Measurements from ENCODE around the gene RAP1GAP2. TPM values are rescaled to one million over a fixed set of nuclear protein-coding genes. Genes with fewer than 3 reads are reported as not detected.

Gene RAP1GAP2
- total and polyA plus RNA-seq, 2 of the 8 experiments (the other 6 are each of a cell fraction or from before 2014, with no cell fraction given): 24.0 to 63.8 TPM

DNA sequence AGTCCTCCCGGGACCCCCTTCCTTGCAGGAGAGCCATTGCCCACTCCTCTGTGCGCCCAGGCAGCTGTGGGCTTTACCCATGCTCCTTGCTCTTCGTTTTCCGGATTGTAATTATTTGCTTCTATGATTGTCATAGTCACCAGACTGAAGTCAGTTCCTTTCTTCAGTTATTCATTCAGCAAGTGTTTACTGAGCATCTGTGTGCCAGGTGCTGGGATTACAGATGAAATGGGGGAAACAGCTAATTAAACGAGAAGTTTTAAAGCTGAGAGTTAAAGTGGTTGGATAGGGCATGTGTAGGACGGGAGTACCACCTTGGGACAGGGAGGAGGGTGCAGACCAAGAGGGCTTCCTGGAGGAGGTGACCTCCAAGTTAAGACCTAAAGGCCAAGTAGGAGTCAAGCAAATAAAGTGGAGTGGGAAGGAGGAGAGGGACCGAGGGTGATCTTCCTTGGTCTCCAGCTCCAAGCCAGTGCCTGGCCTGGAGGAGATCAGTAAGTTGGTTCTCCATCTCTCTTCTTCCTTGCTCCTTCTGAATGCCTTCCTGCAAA, 140.6 kb downstream of the RAP1GAP2 start:
- Histone ChIP-seq H3K4me3 (ENCODE audit: extremely low read depth in 1 of 4, insufficient read depth in 2 of 4, low read depth in 3 of 4, low read length in 4 of 4) (no peak overlapping the region), H2BK120ac (replicated peaks; ENCODE audit: low read depth, low read length) (no peak overlapping the region), H3K56ac (replicated peaks; ENCODE audit: insufficient read length, low read depth, low read length) (no peak overlapping the region), H3K9ac (replicated peaks in 1 of 4; ENCODE audit: extremely low read depth in 1 of 4, low read depth in 3 of 4, low read length in 3 of 4) (no peak overlapping the region), H3K9me3 (ENCODE audit: insufficient read depth in 2 of 2, low read depth in 1 of 2, low read length in 1 of 2) (no peaks in the 10 kb centered on the region), H2BK12ac (ENCODE audit: low read depth, low read length) (no peak overlapping the region), H3K18ac (ENCODE audit: extremely low read depth, low read length) (no peak overlapping the region), H3K4me1 (replicated peaks in 1 of 4; ENCODE audit: control insufficient read depth in 3 of 4, insufficient read depth in 4 of 4, low read length in 3 of 4) (peaks cover 1 to 14% (median 7%) of the 10 kb centered on the region in 4 experiments; a peak in 5 of 7 replicates), H3K4ac (replicated peaks; ENCODE audit: insufficient read length, low read depth, low read length) (no peak overlapping the region), H4K91ac (replicated peaks; ENCODE audit: insufficient read length, low read length) (no peak overlapping the region), H3K79me1 (ENCODE audit: low read depth, low read length) (peaks cover 16% of the 10 kb centered on the region), H3K79me2 (ENCODE audit: control insufficient read depth in 1 of 2, insufficient read depth in 2 of 2, low read length in 2 of 2) (peaks cover 0 to 13% of the 10 kb centered on the region in 2 experiments; a peak in 2 of 4 replicates), H4K20me1 (replicated peaks in 1 of 2; ENCODE audit: control insufficient read depth in 1 of 2, insufficient read depth in 2 of 2, low read length in 2 of 2) (peaks cover 2 to 6% of the 10 kb centered on the region in 2 experiments), H4K8ac (ENCODE audit: extremely low read depth, insufficient read depth, low read length) (no peak overlapping the region), H2BK5ac (ENCODE audit: low read depth, low read length) (no peak overlapping the region), H3K23ac (ENCODE audit: insufficient read length) (no peak overlapping the region), H4K5ac (ENCODE audit: insufficient read length, low read depth, low read length) (no peak overlapping the region), H3K27ac (ENCODE audit: low read depth, low read length) (no peak overlapping the region), H3K4me2 (ENCODE audit: insufficient read depth in 1 of 2, low read depth in 2 of 2, low read length in 2 of 2) (no peak overlapping the region), H2BK15ac (ENCODE audit: low read length) (no peak overlapping the region), H2BK20ac (ENCODE audit: low read length) (no peak overlapping the region), H3K27me3 (replicated peaks in 1 of 4; ENCODE audit: control insufficient read depth in 3 of 4, extremely low read depth in 1 of 4, insufficient read depth in 3 of 4, low read length in 3 of 4) (no peaks in the 10 kb centered on the region), H2AK5ac (ENCODE audit: low read depth, low read length) (no peak overlapping the region), H3K23me2 (ENCODE audit: low read depth, low read length) (no peaks in the 10 kb centered on the region), H2AFZ (ENCODE audit: low read length) (no peak overlapping the region), H3K36me3 (ENCODE audit: control insufficient read depth in 2 of 4, insufficient read depth in 4 of 4, low read length in 3 of 4) (peaks cover 0 to 4% (median 2%) of the 10 kb centered on the region in 4 experiments; a peak in 2 of 8 replicates), H3K14ac (ENCODE audit: insufficient read length) (no peak overlapping the region)
- ChIA-PET POLR2A (ENCODE audit: partially characterized antibody) (interaction anchor here (0.8 to 1.3 kb wide), 3 partner anchors 54 to 94 kb away, joined by 3 to 5 read pairs (median 4); no protein-coding TSS in a partner anchor), CTCF (ENCODE audit: partially characterized antibody) (interaction anchor here (1.0 to 18.1 kb wide), 6 partner anchors 12 to 87 kb away, joined by 4 to 233 read pairs (median 6); no protein-coding TSS in a partner anchor)
- TF ChIP-seq TCF12 (IDR thresholded peaks at IDR 0.05; ENCODE audit: low read depth, low read length) (no peak), JUN (IDR thresholded peaks at IDR 0.05; ENCODE audit: low read depth, low read length) (no peak), HDAC6 (IDR thresholded peaks at IDR 0.05; ENCODE audit: low read depth, low read length) (no peak), POLR2A (IDR thresholded peaks at IDR 0.05; ENCODE audit: control extremely low read depth in 1 of 2, low read depth in 2 of 2, low read length in 2 of 2) (no peak), ATF3 (IDR thresholded peaks at IDR 0.05; ENCODE audit: insufficient read depth, low read depth, low read length) (no peak), SP4 (IDR thresholded peaks at IDR 0.05; ENCODE audit: low read length) (no peak)
- WGBS, 2 experiments (ENCODE audit: extremely low coverage in 1 of 2, insufficient coverage in 1 of 2, insufficient read length in 1 of 2, insufficient replicate concordance in 2 of 2, low coverage in 1 of 2, low lambda C conversion rate in 2 of 2, missing lambda C conversion rate in 1 of 2): 95% methylated on average over 7 of the region's 7 CpGs; no CpG with 5 or more reads in 1 of the 2 experiments
- DNase-seq (ENCODE audit: low read depth in 1 of 2, low spot score in 2 of 2): no peak
- no peak for FAIRE-seq
